Mesodermal cell (in vitro differentiated cells): Measurements from ENCODE around the gene BATF3.
"Not testable (repeated sequence)": the region's sequence is repeated elsewhere in the genome, so short reads cannot be mapped to it uniquely, and the experiment has no call there.

ENCODE experiments used
- H3K27ac ChIP-seq: 2 replicates; pipeline ENCODE4 v1.7.0; 2013; ENCODE audit warnings: mild to moderate bottlenecking, low read depth, low read length, moderate library complexity; ENCODE audit not compliant: severe bottlenecking
- H3K36me3 ChIP-seq: 2 replicates; pipeline ENCODE4 v1.7.1; 2013; ENCODE audit warnings: mild to moderate bottlenecking, low read length, moderate library complexity; ENCODE audit not compliant: control insufficient read depth, insufficient read depth
- H3K4me1 ChIP-seq: one replicate; pipeline ENCODE4 v1.7.1; 2013; ENCODE audit warnings: mild to moderate bottlenecking, low read length; ENCODE audit not compliant: insufficient read depth, control insufficient read depth, poor library complexity, severe bottlenecking
- H3K4me3 ChIP-seq: 2 replicates; pipeline ENCODE4 v1.7.0; 2013; ENCODE audit warnings: low read length, control low read depth, mild to moderate bottlenecking; ENCODE audit not compliant: insufficient read depth, poor library complexity, severe bottlenecking; ENCODE audit errors: extremely low read depth
- H3K9me3 ChIP-seq: 2 replicates; pipeline ENCODE4 v1.7.1; 2013; ENCODE audit warnings: mild to moderate bottlenecking, low read length, moderate library complexity; ENCODE audit not compliant: control insufficient read depth
- WGBS, 2 experiments: methylation state at CpG; one replicate each; pipeline ENCODE4 v1.1.5; 2013; ENCODE audit warnings: missing lambda C conversion rate in 2 of 2; ENCODE audit not compliant: insufficient coverage in 2 of 2; 5-methylcytosine and 5-hydroxymethylcytosine counted together

BATF3 gene

DNA sequence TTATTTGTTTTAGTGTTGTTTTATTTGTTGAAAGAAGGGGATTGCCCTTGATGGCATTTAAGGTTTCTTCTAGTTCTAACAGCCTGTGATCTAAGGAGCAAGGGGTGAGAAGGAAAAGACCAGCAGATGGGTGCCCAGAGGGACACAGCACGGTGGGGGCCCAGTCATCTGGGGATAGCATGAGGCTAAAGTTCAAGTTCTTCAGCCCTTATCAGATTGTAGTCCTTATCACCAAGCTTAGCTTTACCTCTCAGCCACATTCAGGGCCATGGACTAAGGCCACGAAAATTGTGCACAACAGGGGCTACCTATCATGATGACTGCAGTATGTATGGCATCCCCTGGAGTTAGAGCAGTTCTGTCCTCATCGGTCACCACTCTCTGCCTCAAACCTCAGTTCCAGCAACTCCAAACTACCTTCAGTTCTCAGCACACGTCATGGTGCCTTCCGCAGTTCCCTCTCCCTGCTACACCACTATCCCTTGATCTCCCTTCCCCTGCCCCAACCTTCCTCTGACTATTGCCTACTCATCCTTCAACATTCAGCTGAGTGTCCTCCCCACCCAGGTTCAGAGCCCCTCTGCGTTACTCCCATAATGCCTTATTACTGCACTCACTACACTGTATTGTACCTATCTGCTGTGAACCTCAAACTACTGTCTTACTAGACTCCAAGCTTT lies 54.6 kb downstream of the BATF3 start:
- Histone ChIP-seq H3K27ac (no peak overlapping the region), H3K4me1 (no peaks in the 10 kb centered on the region), H3K4me3 (no peak overlapping the region), H3K36me3 (no peaks in the 10 kb centered on the region), H3K9me3 (peaks cover 6% of the 10 kb centered on the region)
- 92 to 98% methylated on average over 5 of the region's 6 CpGs for WGBS, 2 experiments

DNA sequence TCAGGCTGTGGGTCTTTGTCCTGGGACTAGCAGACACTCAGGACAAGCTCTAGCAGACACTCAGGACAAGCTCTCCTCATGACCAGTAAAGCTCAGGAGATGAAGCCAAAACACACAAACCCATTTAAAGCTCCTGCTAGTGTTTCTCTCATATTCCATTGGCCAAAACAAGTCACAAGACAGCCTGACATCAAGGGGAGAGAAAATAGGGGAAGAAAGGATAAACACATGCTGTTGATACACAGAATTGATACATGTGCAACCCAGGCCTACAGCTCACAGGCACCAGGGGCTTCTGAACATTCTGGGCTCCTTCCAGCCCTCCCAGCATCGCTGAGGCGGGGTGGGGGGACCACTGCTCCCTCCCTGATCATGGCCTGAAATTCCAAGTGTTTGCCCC lies 55.8 kb downstream of the BATF3 start:
- Histone ChIP-seq H3K9me3 (peaks cover 6% of the 10 kb centered on the region), H3K4me1 (no peaks in the 10 kb centered on the region), H3K27ac (no peak overlapping the region), H3K4me3 (no peak overlapping the region), H3K36me3 (no peaks in the 10 kb centered on the region)
- 82 to 100% methylated on average over 1 to 2 of the region's 2 CpGs for WGBS, 2 experiments

DNA sequence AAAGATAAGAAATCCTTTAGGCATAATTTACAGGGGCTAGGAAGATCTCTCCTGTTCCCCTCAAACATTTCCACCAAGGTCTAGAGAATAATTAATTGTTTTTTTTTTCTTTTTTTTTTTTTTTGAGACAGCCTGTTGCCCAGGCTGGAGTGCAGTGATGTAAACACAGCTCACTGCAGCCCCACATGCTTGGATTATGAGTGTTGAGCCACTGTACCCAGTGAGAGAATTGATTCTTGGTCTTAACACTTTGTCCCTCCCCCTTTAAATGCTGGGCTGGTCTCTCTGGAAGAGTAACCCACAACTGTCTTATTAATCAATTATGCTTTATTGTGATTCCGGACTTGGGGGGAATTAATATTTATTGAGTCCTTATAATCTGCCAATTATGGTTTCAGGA lies 57.7 kb downstream of the BATF3 start:
- no CpG with 5 or more reads among the region's 1 CpG for WGBS, 2 experiments
- H3K4me1 ChIP-seq, result peaks cover 3% of the 10 kb centered on the region

DNA sequence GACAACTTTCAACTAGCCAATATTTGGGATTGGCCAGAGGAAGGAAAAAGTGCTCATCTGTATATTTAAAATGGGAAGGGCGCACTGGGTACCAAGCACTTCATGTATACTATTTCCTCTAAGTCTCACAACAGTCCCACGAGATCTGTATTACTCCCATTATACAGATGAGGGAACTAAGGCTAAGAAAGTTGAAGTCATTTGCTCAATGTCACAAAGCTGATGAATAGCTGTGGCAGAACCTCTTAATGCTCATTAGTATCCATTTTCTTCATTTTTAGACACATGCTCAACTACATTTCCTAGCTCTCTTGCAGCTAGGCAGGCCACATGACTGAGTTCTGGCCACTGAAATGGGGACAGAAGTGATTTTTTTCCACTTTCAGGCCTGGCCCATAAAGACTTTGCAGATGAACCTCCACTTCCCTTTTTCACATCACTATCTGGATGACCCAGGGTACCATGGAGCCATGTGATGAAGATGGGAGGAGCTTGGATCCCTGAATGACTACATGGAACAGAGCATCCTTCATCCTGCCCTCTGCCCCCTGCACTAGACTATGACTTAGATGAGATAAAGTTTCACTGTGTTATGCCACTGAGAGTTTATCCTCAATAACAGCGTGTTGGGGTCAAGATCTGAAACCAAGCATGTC lies 59.3 kb downstream of the BATF3 start:
- peaks cover 19% of the 10 kb centered on the region for H3K4me1 ChIP-seq
- no peaks in the 10 kb centered on the region for H3K36me3 ChIP-seq
- 100% methylated on average over 1 of the region's 3 CpGs for WGBS, 2 experiments
- peaks cover 6% of the 10 kb centered on the region for H3K9me3 ChIP-seq
- H3K4me3 ChIP-seq, result no peak overlapping the region
- no peak overlapping the region for H3K27ac ChIP-seq

More for the DNA sequence above, 57.7 kb downstream of the BATF3 start:
- peaks cover 6% of the 10 kb centered on the region for H3K9me3 ChIP-seq
- H3K36me3 ChIP-seq, result no peaks in the 10 kb centered on the region
- H3K27ac ChIP-seq, result no peak overlapping the region
- H3K4me3 ChIP-seq, result no peak overlapping the region

DNA sequence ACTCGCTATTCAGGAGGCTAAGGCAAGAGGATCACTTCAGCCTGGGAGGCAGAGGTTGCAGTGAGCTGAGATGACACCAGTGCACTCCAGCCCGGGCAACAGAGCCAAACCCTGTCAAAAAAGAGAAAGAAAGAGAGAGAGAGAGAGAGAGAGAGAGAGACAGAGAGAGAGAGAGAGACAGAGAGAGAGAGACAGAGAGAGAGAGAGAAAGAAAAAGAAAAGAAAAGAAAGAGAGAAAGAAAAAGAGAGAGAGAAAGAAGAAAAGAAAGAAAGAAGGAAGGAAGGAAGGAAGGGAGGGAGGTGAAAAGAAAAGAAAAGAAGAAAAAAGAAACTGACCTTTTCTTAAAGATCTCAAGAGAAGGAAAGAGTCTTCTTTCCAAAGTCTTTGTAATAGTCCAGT lies 60.1 kb downstream of the BATF3 start:
- not testable (repeated sequence) for H3K27ac ChIP-seq, H3K4me3 ChIP-seq, H3K9me3 ChIP-seq, H3K36me3 ChIP-seq
- 59 to 77% methylated on average over 2 of the region's 2 CpGs for WGBS, 2 experiments
- H3K4me1 ChIP-seq, result peaks cover 20% of the 10 kb centered on the region

DNA sequence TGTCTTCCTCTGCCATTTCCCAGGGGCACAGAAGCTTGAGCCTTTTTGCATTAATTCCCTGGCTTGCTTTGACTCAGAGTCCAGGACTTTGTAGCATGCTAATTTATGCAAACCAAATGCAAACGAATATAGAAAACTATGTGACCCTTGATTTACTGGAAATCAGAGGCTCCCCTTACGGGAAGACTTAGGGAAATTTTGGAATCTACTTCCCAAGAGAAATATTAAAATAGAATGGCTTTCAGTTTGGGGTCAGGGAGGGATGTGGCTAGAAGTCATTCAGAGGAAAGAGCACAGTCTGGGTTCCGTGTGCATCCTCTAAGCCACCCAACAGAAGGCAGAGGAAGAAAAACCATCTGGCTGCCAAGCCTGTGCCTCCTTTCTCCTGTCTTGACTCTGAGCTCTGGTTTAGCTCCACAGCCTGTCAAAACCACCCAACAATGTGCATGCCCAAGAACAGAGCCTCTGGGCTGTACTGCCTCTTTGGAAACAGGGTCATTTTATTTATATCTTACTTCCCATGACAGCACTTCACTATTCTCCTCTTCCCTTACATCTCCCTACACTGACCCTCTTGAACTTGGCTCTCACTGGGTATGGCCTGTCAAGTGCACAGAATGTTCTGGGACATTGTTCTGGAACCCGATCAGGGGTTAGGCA lies 61.0 kb downstream of the BATF3 start:
- H3K9me3 ChIP-seq, result peaks cover 10% of the 10 kb centered on the region
- no peak overlapping the region for H3K27ac ChIP-seq
- 66 to 87% methylated on average over 2 to 3 of the region's 4 CpGs for WGBS, 2 experiments
- H3K36me3 ChIP-seq, result no peaks in the 10 kb centered on the region
- peaks cover 20% of the 10 kb centered on the region for H3K4me1 ChIP-seq
- no peak overlapping the region for H3K4me3 ChIP-seq

DNA sequence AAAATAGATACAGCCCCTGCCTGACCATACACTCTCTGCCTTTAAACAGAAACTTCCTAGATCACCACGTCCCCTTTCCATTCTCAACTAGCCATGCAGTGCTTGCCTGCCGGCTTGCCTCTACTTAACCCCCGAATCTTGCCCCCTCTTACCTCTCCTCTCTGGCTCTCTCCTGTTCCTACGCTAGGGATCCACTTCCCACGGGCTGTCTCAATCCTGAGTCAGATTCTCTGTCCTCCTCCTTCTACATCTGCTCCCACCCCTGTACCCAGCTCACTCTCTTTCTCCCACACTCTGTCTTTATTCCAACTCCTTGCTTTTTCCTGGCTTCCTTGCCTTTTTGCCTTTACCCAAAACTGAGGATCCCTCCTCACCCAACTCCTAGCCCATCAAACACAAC lies 61.7 kb downstream of the BATF3 start:
- WGBS, 2 experiments, result 84 to 90% methylated on average over 5 of the region's 5 CpGs
- Histone ChIP-seq H3K9me3 (peaks cover 10% of the 10 kb centered on the region), H3K36me3 (no peaks in the 10 kb centered on the region), H3K27ac (no peak overlapping the region), H3K4me3 (no peak overlapping the region), H3K4me1 (peaks cover 20% of the 10 kb centered on the region)
